Adrenal gland (tissue), 12 donors: ENCODE results near the gene INIP. TPM values are rescaled to one million over a fixed set of nuclear protein-coding genes. Genes with fewer than 3 reads are reported as not detected.

Experiments used
- DNase-seq, 7 donors: peaks; one replicate each; pipeline ENCODE4 v3.0.0-alpha.2; 2019 to 2020
- H3K27ac ChIP-seq, 5 donors: fragments of 200-600 bp; sonication (generic) in 4 of 5; 1 replicate in 3 of 5; 2 replicates in 2 of 5; pipeline versions ENCODE4 v1.5.1 to v1.8.0; 2016 to 2020; ENCODE audit warnings: mild to moderate bottlenecking in 1 of 5
- H3K27me3 ChIP-seq: fragments of 200-600 bp; 2 replicates; pipeline ENCODE4 v1.8.0; 2021
- H3K36me3 ChIP-seq, 2 donors: fragments of 200-600 bp; replicated peaks in 1 of 2; 1 replicate in 1 of 2; 2 replicates in 1 of 2; pipeline versions ENCODE4 v1.5.1 to v1.8.0; 2018 to 2022
- H3K4me1 ChIP-seq, 2 donors: fragments of 200-600 bp; replicated peaks in 1 of 2; 1 replicate in 1 of 2; 2 replicates in 1 of 2; pipeline versions ENCODE4 v1.5.1 to v1.8.0; 2018 to 2021
- H3K4me3 ChIP-seq, 4 donors: fragments of 200-600 bp; sonication (generic) in 3 of 4; one replicate each; pipeline ENCODE4 v1.5.1; 2016 to 2018
- H3K9me3 ChIP-seq, 3 donors: fragments of 200-600 bp; sonication (generic) in 1 of 3; replicated peaks in 1 of 3; 1 replicate in 2 of 3; 2 replicates in 1 of 3; pipeline versions ENCODE4 v1.5.1 to v1.8.0; 2016 to 2021
- CTCF ChIP-seq, 6 experiments: fragments of 450-650 bp in 4 of 6; fragments of 200-600 bp in 2 of 6; sonication (generic) in 1 of 6; IDR thresholded peaks; 1 replicate in 5 of 6; 2 replicates in 1 of 6; pipeline versions ENCODE4 v1.5.1 to v1.8.0; 2016 to 2021; ENCODE audit warnings: antibody characterized with exemption in 6 of 6, mild to moderate bottlenecking in 2 of 6, moderate library complexity in 1 of 6
- POLR2A ChIP-seq, 2 donors: fragments of 450-650 bp; IDR thresholded peaks; one replicate each; pipeline ENCODE4 v1.6.1; 2017; ENCODE audit warnings: antibody characterized with exemption in 2 of 2, mild to moderate bottlenecking in 2 of 2, moderate library complexity in 1 of 2
- WGBS, 4 donors: extraction: QIAGEN DNeasy Blood & Tissue Kit in 2 of 4; methylation state at CpG; one replicate each; pipeline versions ENCODE4 v1.1.5 to v1.1.7; 2013 to 2017; 5-methylcytosine and 5-hydroxymethylcytosine counted together
- intact Hi-C, 2 donors: fragments of 100-400 bp; cut with DNase I; formaldehyde crosslinking; loops; one replicate each; pipeline versions ENCODE4 v1.14.1 to v1.15.0; 2022 to 2023
- polyA plus RNA-seq, 3 donors: library from polyadenylated mRNA; stranded (reverse); fragments of 200-250 nt in 2 of 3; fragments of 350-450 nt in 1 of 3; fragmentation: Illumina TruSeq in 1 of 3; extraction: RNeasy Lipid Tissue Mini Kit (QIAGEN cat#74804) in 1 of 3; gene quantifications; one replicate each; pipeline ENCODE4 v1.2.3, GENCODE V29; 2013 to 2014
- total RNA-seq, 9 donors: library from RNA; depleted of rRNA in 4 of 9; stranded (reverse); fragments of >200 nt in 4 of 9; fragments of 120-200 nt in 1 of 9; fragmentation: NEBNext Ultra II Directional in 1 of 9; extraction: Animal tissue kit (Norgen Biotek cat#: 25700) in 1 of 9; gene quantifications; one replicate each; pipeline versions ENCODE4 v1.1.0 to v1.2.4, GENCODE V29; 2013 to 2023
- donor health status: healthy with polysubstance abuse.
- donor health status: Bipolar disorder and iron deficiency.
- donor health status: DM: yes; HTN: yes; CAD: no.
- donor health status: DM: no; HTN: no; CAD: no.
- donor health status: DM: no; HTN: no; CAD: no.
- donor health status: DM: yes; HTN: yes; CAD: no.

INIP gene
- total and polyA plus RNA-seq, 12 donors: 5.5 to 28.2 (median 20.0) TPM

GRCh38 chr9:112754578-112754977, 36.7 kb upstream of the INIP start:
- peak overlapping the region in 1 of 5 donors; percentile 35 for H3K27ac ChIP-seq
- intact Hi-C loops: no loop called here
- peaks cover 6 to 44% of the 10 kb centered on the region in 2 donors for H3K4me1 ChIP-seq
- 73 to 84% (median 77%) methylated on average over 3 of the region's 3 CpGs for WGBS, 4 donors
- H3K36me3 ChIP-seq: no peaks in the 10 kb centered on the region
- DNase-seq: no peak
- no peaks in the 10 kb centered on the region for H3K27me3 ChIP-seq
- no peaks in the 10 kb centered on the region for H3K9me3 ChIP-seq
- TF ChIP-seq POLR2A (IDR thresholded peaks at IDR 0.05): no peak
- no peak for TF ChIP-seq CTCF (IDR thresholded peaks at IDR 0.05)
- H3K4me3 ChIP-seq: no peak overlapping the region

GRCh38 chr9:112753725-112754124, 35.8 kb upstream of the INIP start:
- H3K4me3 ChIP-seq: no peak overlapping the region
- H3K9me3 ChIP-seq: no peaks in the 10 kb centered on the region
- no peaks in the 10 kb centered on the region for H3K36me3 ChIP-seq
- no peak for DNase-seq
- intact Hi-C loops: no loop called here
- peaks cover 6 to 47% of the 10 kb centered on the region in 2 donors for H3K4me1 ChIP-seq
- no peak for TF ChIP-seq CTCF (IDR thresholded peaks at IDR 0.05)
- TF ChIP-seq POLR2A (IDR thresholded peaks at IDR 0.05): no peak
- H3K27ac ChIP-seq: no peak overlapping the region
- WGBS, 4 donors: 29 to 74% (median 69%) methylated on average over 1 to 2 of the region's 2 CpGs
- no peaks in the 10 kb centered on the region for H3K27me3 ChIP-seq

- Histone ChIP-seq H3K4me3 (no peak overlapping the region), H3K36me3 (no peaks in the 10 kb centered on the region), H3K27me3 (no peaks in the 10 kb centered on the region), H3K4me1 (peaks cover 6 to 47% of the 10 kb centered on the region in 2 donors), H3K27ac (no peak overlapping the region), H3K9me3 (no peaks in the 10 kb centered on the region)
- DNase-seq: no peak
- intact Hi-C loops: no loop called here
- TF ChIP-seq POLR2A (IDR thresholded peaks at IDR 0.05) (no peak), CTCF (IDR thresholded peaks at IDR 0.05) (no peak)
- WGBS, 4 donors: 76 to 81% (median 80%) methylated on average over 6 of the region's 6 CpGs
Measured at GRCh38 chr9:112752334-112753125, 34.6 kb upstream of the INIP start.

DNA sequence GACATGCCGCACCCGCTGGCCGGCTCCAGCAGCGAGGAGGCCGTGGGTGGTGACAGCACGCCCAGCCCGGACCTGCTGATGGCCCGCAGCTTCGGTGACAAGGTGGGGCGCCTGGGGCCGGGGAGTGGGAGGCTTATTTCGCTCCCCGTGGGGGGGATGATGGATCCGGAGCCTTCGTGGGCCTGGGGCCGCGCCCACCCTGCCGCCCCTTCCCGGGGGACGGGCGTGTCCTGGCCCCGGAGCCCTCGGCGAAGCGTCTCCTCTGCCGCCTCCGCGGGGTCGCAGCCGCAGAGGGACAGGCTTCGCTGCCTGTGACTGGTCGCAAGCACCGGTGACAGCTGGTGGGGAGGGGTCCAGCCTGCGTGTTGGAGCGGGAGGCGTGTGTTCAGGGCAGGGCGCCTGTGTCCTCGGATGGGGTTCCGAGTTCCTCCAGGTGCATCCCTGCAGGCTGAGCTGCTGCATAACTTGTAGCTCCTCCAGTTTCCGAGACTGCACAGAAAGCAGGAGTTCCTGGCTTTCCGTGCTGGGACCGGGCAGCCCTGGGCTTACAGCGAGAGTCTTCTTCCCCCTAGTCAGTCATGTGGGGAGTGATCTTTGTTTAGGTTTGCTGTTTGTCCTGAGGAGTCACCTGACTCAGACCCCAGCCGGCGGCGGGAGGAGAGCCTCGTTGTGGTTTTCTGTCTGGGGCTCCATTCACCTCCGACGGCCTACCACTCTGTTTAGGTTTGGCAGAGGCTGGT, 33.3 kb upstream of the INIP start:
- H3K27ac ChIP-seq: peak overlapping the region in 4 of 5 donors; percentile 42 to 90 (median 68)
- H3K4me3 ChIP-seq: peak overlapping the region; percentile 63 to 96 (median 92)
- DNase-seq: peak; percentile 41 to 67 (median 53)
- WGBS, 4 donors: 0 to 1% (median 0%) methylated on average over 6 to 49 of the region's 49 CpGs
- H3K4me1 ChIP-seq: peaks cover 6 to 47% of the 10 kb centered on the region in 2 donors
- H3K36me3 ChIP-seq: no peaks in the 10 kb centered on the region
- H3K27me3 ChIP-seq: no peaks in the 10 kb centered on the region
- no peaks in the 10 kb centered on the region for H3K9me3 ChIP-seq
- intact Hi-C loops: no loop called here
- no peak for TF ChIP-seq CTCF (IDR thresholded peaks at IDR 0.05)
- TF ChIP-seq POLR2A (IDR thresholded peaks at IDR 0.05): peak; percentile 18 to 53
